DOHH2 (cell line): ENCODE data around the gene GPC5.

ENCODE experiments used
- H3F3A ChIP-seq: fragments of 200-600 bp; sonication (generic), shearing (Covaris generic); 2 replicates; pipeline ENCODE4 v1.6.0; 2016; ENCODE audit warnings: antibody characterized with exemption, mild to moderate bottlenecking; ENCODE audit not compliant: control insufficient read depth, insufficient read depth
- H3K27ac ChIP-seq: fragments of 200-600 bp; sonication (generic); 2 replicates; pipeline ENCODE4 v1.5.1; 2014; ENCODE audit warnings: low read depth, mild to moderate bottlenecking, low read length, moderate library complexity
- H3K27me3 ChIP-seq: fragments of 200-600 bp; sonication (generic); 2 replicates; pipeline ENCODE4 v1.6.1; 2014; ENCODE audit warnings: mild to moderate bottlenecking, low read length, mixed read lengths; ENCODE audit not compliant: control insufficient read depth
- H3K36me3 ChIP-seq: fragments of 200-600 bp; sonication (generic); 2 replicates; pipeline ENCODE4 v1.6.1; 2014; ENCODE audit warnings: mild to moderate bottlenecking, low read length, moderate library complexity, mixed read lengths; ENCODE audit not compliant: control insufficient read depth
- H3K4me1 ChIP-seq: fragments of 200-600 bp; sonication (generic); 2 replicates; pipeline ENCODE4 v1.6.1; 2014; ENCODE audit warnings: mild to moderate bottlenecking, low read length, mixed read lengths; ENCODE audit not compliant: control insufficient read depth
- H3K4me2 ChIP-seq: fragments of 200-600 bp; sonication (generic); 2 replicates; pipeline ENCODE4 v1.6.0; 2014; ENCODE audit warnings: mild to moderate bottlenecking, low read length, moderate library complexity
- H3K4me3 ChIP-seq: fragments of 200-600 bp; sonication (generic); 2 replicates; pipeline ENCODE4 v1.5.1; 2014; ENCODE audit warnings: mild to moderate bottlenecking, low read length, mixed read lengths
- H3K79me2 ChIP-seq: fragments of 200-600 bp; sonication (generic); 2 replicates; pipeline ENCODE4 v1.6.1; 2014; ENCODE audit warnings: mild to moderate bottlenecking, low read length, mixed read lengths; ENCODE audit not compliant: control insufficient read depth
- H3K9me2 ChIP-seq: fragments of 200-600 bp; sonication (generic); replicated peaks from 2 replicates; pipeline ENCODE4 v1.6.1; 2014; ENCODE audit warnings: mild to moderate bottlenecking, low read length, mixed read lengths; ENCODE audit not compliant: control insufficient read depth
- H3K9me3 ChIP-seq: fragments of 200-600 bp; sonication (generic); 2 replicates; pipeline ENCODE4 v1.6.1; 2014; ENCODE audit warnings: antibody characterized with exemption, low read length, mixed read lengths; ENCODE audit not compliant: control insufficient read depth, insufficient read depth
- H4K20me1 ChIP-seq: fragments of 200-600 bp; sonication (generic); 2 replicates; pipeline ENCODE4 v1.6.0; 2014; ENCODE audit warnings: low read depth, mild to moderate bottlenecking, antibody characterized with exemption, low read length, moderate library complexity; ENCODE audit not compliant: control insufficient read depth, insufficient read depth
- CTCF ChIP-seq: fragments of 200-600 bp; sonication (generic); IDR thresholded peaks from one replicate; pipeline ENCODE4 v1.5.1; 2014; ENCODE audit warnings: antibody characterized with exemption, mild to moderate bottlenecking, low read depth, low read length; ENCODE audit not compliant: poor library complexity, severe bottlenecking
- EZH2phosphoT487 ChIP-seq: fragments of 200-600 bp; sonication (generic); IDR thresholded peaks from 2 replicates; pipeline ENCODE4 v1.6.1; 2017; ENCODE audit warnings: borderline replicate concordance, mild to moderate bottlenecking, antibody characterized with exemption, low read length, moderate library complexity, mixed read lengths

GPC5 gene

GRCh38 chr13:92500192-92500591 is 1101.8 kb downstream of the GPC5 start:
- no peak overlapping the region for H3K4me3 ChIP-seq
- no peak overlapping the region for H3K4me2 ChIP-seq
- H3K4me1 ChIP-seq = no peaks in the 10 kb centered on the region
- no peaks in the 10 kb centered on the region for H3K79me2 ChIP-seq
- no peaks in the 10 kb centered on the region for H3K36me3 ChIP-seq
- no peaks in the 10 kb centered on the region for H4K20me1 ChIP-seq
- no peaks in the 10 kb centered on the region for H3K27me3 ChIP-seq
- H3K9me2 ChIP-seq = no peaks in the 10 kb centered on the region
- H3K27ac ChIP-seq = no peak overlapping the region
- H3K9me3 ChIP-seq = no peaks in the 10 kb centered on the region; the same call in 1 of the 2 replicates
- H3F3A ChIP-seq = no peaks in the 10 kb centered on the region
- TF ChIP-seq EZH2phosphoT487 (no peak), CTCF (no peak)

DNA sequence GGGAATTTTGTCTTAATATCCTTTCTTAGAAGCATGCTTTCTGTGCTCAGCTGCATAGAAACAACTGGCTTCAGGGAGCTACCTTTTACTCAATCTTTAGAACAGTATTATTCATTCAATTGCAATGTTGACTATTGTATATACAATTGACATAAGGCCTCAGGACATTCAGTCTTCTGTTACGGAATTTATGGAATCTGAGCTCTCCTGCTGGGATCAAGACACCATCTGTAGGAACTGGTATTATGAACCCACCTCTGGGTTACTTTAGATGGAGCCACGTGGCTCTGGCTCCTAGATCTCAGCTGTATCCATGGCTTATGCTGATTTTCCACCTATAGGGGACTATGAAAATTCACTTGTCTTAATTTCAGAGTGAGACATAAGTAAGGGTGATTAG is 1112.0 kb downstream of the GPC5 start:
- Histone ChIP-seq H3K79me2 (no peaks in the 10 kb centered on the region), H3K4me3 (no peak overlapping the region), H3F3A (no peaks in the 10 kb centered on the region), H3K27me3 (no peaks in the 10 kb centered on the region), H3K27ac (no peak overlapping the region), H3K4me1 (no peaks in the 10 kb centered on the region), H3K4me2 (no peak overlapping the region), H3K9me2 (no peaks in the 10 kb centered on the region), H3K9me3 (no peaks in the 10 kb centered on the region), H3K36me3 (no peaks in the 10 kb centered on the region), H4K20me1 (no peaks in the 10 kb centered on the region)
- TF ChIP-seq EZH2phosphoT487 = no peak
- no peak for TF ChIP-seq CTCF

GRCh38 chr13:92512852-92513251 is 1114.4 kb downstream of the GPC5 start:
- no peak overlapping the region for H3K27ac ChIP-seq
- no peak overlapping the region for H3K4me3 ChIP-seq
- TF ChIP-seq CTCF (no peak), EZH2phosphoT487 (no peak)
- no peaks in the 10 kb centered on the region for H3K79me2 ChIP-seq
- H3K9me3 ChIP-seq = no peaks in the 10 kb centered on the region
- no peak overlapping the region for H3K4me2 ChIP-seq
- no peaks in the 10 kb centered on the region for H3K36me3 ChIP-seq
- no peaks in the 10 kb centered on the region for H3F3A ChIP-seq
- H4K20me1 ChIP-seq = no peaks in the 10 kb centered on the region
- H3K4me1 ChIP-seq = no peaks in the 10 kb centered on the region
- H3K27me3 ChIP-seq = no peaks in the 10 kb centered on the region
- no peaks in the 10 kb centered on the region for H3K9me2 ChIP-seq

GRCh38 chr13:92513672-92514071 is 1115.3 kb downstream of the GPC5 start:
- Histone ChIP-seq H3K4me1 (no peaks in the 10 kb centered on the region), H3K27ac (no peak overlapping the region)

More at GRCh38 chr13:92513672-92514071, 1115.3 kb downstream of the GPC5 start:
- no peaks in the 10 kb centered on the region for H3K79me2 ChIP-seq
- no peaks in the 10 kb centered on the region for H3K27me3 ChIP-seq
- H3K9me2 ChIP-seq = no peaks in the 10 kb centered on the region
- TF ChIP-seq CTCF (no peak), EZH2phosphoT487 (no peak)
- no peaks in the 10 kb centered on the region for H3F3A ChIP-seq
- H3K36me3 ChIP-seq = no peaks in the 10 kb centered on the region
- no peak overlapping the region for H3K4me2 ChIP-seq
- H3K9me3 ChIP-seq = no peaks in the 10 kb centered on the region
- no peak overlapping the region for H3K4me3 ChIP-seq
- H4K20me1 ChIP-seq = no peaks in the 10 kb centered on the region
